ENCODE results near the gene SMAD4.
"Not testable (repeated sequence)": the region's sequence is repeated elsewhere in the genome, so short reads cannot be mapped to it uniquely, and the experiment has no call there.

The SMAD4 gene

DNA sequence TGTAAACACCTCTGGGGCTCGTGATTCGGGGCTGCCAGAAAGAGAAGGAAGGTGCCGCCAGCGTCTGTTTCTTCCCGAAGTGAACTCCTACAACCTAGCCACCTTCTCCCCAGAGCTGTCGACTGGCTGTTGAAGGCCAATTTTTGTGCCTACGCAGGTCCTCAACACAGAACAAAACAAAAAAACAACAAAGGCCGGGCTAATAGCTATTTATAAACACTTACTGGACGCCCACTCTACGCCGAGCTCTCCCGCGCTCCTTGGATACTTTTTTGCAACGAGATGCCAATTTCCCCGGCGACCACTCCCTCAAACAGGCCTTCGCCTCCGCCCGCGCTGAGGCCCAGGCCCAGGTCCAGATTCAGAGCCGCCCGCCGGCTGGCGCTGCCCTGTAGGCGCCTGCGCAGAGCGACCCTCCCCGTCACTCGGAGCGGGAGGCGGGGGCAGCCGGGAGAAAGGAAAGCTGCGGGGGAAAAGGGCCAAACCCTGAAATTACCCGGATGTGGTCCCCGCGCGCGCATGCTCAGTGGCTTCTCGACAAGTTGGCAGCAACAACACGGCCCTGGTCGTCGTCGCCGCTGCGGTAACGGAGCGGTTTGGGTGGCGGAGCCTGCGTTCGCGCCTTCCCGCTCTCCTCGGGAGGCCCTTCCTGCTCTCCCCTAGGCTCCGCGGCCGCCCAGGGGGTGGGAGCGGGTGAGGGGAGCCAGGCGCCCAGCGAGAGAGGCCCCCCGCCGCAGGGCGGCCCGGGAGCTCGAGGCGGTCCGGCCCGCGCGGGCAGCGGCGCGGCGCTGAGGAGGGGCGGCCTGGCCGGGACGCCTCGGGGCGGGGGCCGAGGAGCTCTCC is at the start of gene SMAD4:
Gene SMAD4 (plus strand): TSS at position 520 of the 843 bp plus-strand sequence. CDS start 16,834 bp downstream, outside the sequence.
- peak; percentile 96 for DNase-seq

DNA sequence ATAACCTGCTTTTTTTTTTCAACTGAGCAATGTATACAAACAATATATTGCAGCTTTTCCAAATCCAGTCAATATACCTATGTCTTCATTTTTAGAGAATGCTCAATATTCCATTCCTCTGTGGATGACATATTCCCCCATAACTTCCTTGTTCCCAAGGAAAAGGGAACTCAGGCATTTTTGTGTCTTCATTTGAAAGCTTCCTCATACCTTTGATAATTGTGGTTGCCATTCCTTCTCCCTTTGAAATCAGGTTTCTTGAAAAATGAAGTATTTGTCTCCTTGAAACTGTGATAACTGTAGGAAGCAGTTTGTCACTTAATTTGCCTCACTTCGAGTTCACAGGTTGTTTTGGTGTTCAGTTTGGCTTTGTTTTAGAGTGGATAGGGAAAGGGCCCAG is 48.6 kb upstream of the SMAD4 start:
- no peak for DNase-seq

DNA sequence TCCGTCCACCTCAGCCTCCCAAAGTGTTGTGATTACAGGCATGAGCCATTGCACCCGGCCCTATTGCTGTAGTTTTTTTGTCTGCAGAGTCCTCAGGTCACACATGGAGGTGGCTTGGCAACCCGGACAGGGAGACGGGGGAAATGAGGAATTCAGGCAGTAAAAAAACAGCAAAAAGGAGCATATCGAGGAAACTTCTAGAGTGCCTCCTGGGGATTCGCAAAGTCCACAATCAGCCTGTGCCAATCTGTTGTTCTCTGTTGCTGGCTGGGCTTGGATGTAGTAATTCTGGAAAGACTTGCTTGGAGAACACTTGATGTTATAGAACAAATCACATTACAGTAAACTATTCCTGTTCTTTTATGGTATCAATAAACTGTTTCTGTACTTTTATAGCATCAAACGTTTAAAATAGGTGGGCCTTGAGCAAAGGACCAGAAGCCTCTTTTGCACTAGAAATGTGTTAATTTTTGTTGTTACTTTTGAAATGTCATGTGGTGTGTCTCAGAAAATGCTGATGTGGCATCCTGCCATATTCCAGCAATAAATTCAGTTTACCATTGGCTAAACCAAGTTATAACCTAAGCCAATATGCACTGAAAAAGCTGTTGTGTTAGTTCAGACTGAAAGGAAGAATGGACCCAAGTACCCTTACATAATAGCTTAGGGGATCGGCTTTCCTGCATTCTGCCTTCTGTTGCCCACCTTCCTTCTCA is 47.8 kb upstream of the SMAD4 start:
- DNase-seq: no peak

DNA sequence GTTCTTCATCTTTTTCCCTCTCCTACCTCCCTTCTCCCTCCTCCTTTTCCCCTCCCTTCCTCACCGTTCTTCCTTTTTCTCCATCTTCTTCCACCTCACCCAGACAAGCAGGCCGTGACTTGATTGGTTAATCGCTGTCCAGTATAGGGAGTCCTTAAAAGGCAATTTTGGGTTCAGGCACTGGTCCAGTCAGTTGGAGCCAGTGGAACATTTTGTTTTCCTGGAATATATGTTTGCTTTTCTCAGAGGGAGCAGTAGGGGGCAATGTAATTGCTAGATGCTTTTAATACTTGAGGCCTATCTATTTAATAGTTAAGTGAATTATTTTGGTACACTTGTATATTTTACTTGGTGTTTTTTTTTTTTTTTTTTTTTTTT is 47.2 kb upstream of the SMAD4 start:
- peak; percentile 3 for DNase-seq

DNA sequence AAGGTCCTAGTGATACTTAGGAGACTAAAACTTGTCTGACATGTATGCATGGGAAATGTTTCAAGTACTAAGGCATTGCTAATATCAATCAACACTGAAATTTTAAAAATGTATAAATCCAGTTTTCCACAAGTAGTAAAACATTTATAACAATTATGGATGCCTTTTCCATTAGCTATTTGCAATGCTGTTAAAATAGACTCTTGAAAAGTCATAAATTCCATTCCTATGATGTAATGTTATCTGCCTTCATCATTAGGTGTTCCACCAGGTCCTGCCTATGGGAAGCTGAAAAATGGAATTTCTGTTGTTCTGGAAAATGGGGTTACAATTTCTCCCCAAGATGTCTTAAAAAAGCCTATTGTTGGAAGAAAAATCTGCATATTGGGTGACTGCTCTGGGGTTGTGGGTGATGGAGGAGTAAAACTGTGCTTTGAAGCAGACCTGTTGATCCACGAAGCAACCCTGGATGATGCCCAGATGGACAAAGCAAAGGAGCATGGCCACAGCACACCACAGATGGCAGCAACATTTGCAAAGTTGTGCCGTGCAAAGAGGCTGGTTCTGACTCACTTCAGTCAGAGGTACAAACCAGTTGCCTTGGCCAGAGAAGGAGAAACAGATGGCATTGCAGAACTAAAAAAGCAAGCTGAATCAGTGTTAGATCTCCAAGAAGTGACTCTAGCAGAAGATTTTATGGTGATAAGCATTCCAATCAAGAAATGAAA is 43.5 kb upstream of the SMAD4 start:
- no peak for DNase-seq

DNA sequence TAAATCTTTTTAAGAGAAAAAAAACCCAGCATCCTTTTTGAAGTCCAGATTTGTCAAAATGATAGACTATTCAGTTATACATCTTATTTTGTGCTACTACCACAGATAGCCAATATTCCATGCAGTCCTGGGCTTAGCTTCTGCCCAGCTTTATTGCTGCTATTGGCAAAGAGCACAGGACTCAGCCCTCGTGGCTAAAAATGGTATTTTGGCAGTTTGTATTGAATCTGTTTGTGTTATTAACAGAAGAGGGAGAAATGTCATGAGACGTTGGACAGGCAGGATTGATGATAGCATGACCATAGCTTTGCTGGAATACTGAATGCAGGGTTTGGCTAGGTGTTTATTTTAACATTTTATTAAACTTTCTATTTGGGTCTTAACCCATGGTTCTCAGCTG is 42.8 kb upstream of the SMAD4 start:
- DNase-seq: no peak

DNA sequence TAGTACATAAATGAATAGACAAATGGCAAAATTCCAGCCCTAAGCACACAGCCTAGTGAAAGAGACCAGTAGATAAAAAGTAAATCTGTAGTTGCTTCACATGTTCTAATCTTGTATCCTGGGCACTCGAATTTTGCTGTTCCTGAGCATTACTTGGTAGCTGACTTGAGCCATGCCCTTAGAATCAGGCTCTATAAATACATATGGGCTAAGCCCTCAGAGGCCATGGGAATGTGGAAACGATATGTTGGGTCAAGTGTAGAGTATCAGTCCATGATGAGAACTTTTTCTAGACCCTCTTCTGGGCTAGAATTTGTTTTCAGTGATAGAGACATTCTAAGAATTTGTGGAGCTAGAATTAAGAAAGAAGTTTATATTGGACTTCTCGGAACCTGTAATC is 40.3 kb upstream of the SMAD4 start:
- no peak for DNase-seq

DNA sequence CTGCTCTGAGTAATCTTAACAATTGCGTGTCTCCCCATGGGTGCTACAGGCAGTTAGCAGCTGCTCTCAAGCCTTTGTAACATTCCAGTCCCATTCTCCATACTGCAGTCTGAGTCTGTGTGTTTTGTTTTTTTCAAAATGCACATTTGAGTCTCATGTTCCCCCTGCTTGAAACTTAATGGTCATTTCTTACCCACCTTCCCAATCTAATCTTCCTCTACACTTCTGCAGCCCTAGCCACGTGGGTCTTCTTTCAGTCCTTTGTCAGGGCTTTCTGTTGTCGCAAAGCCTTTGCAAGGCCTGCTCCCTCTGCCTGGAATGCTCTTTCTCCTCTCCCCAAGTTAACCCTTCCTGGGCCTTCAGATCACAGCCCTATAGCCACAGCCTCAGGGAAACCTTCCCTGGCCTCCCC is 37.7 kb upstream of the SMAD4 start:
- no peak for DNase-seq

DNA sequence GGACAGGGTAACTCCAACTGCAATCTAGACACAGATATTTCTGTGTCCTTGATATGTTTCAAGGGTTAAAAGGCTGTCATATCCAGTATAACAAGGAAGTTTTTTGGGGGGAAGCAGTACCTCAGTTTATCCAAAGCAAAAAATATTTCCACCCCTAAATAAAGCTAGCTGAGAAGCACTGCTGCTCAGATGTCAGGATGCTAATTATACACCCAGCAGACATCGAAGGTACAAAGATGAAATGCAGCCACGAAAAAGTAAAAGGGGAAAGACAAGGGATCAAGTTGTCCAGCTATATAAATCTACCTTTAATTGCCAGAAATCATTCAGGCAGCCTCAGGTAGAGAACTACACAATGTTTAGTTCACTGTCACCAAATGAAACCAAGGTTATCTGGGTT is 36.0 kb upstream of the SMAD4 start:
- no peak for DNase-seq

DNA sequence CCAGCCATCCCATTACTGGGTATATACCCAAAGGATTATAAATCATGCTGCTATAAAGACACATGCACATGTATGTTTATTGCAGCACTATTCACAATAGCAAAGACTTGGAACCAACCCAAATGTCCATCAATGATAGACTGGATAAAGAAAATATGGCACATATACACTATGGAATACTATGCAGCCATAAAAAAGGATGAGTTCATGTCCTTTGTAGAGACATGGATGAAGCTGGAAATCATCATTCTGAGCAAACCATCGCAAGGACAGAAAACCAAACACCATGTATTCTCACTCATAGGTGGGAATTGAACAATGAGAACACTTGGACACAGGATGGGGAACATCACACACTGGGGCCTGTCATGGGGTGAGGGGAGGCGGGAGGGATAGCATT is 26.8 kb upstream of the SMAD4 start:
- not testable (repeated sequence) for DNase-seq

DNA sequence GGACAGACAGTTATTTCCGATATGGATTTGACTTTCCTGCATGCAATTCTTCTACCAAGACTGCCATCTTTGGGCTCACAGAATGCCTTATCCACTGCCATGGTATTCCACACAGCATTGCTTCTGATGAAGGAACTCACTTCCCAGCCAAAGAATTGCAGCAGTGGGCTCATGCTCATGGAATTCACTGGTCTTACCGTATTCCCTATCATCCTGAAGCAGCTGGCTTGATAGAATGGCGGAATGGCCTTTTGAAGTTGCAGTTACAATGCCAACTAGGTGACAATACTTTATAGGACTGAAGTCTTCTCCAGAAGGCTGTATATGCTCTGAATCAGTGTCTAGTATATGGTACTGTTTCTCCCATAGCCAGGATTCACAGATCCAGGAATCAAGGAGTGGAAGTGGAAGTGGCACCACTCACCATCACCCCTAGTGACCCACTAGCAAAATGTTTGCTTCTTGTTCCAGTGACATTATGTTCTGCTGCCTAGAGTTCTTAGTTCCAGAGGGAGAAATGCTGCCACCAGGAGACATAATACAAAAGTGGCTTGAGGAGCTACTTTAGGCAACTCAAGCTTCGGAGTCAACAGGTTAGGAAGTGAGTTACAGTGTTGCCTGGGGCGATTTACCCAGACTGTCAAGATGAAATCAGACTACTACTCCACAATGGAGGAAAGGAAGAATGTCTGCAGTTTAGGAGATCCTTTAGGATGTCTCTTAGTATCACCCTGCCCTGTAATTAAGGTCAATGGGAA is 23.8 kb upstream of the SMAD4 start:
- DNase-seq: no peak

DNA sequence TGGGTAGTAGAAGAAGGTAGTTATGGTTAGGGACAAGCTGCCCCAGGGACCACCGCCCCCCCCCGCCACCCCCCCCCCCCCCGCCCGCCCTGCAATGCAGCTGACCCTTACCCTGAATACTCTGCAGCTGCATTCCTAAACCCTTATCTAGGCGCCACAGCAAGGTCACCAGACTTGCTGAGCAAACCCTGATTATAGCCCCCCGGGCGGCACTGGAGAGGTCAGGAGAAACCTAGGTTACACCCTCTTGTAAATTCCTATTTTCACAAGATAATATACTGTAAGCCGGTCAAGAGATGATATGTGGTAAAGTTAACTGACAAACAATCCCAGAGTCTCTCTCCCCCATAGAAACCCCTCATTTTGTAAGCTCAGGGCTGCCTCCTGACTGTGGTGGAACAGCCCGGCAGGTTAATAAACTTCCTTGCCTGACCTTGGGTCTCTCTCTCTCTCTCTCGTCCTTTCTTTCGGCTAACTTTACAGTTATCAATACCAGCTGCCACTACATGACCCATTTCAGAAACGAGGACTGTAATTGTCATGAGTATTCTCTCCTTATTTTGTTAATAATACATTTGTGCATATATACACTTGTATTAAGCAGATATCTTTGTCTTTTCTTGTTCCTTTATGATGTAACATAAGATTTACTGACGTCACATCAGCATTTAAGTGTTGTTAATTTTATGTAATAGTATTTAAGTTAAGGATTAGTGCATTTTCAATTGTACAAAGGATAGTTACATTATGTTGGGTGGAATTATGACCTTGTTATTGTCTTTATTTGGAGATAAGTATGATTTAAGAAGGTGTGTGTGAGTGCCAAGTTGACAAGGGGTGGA is 22.8 kb upstream of the SMAD4 start:
- no peak for DNase-seq

DNA sequence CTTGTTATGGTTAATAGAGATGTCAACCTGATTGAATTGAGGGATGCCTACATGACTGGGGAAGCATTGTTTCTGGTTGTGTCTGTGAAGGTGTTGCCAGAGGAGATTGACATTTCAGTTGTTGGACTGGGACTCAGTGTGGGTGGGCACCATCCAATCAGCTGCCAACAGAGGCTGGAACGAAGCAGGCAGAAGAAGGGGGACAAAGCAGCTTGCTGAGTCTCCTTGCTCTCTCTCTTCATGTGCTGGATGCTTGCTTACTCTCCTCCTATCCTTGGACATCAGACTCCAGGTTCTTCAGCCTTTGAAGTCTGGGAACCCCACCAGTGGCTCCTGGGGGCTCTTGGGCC is 22.2 kb upstream of the SMAD4 start:
- no peak for DNase-seq

DNA sequence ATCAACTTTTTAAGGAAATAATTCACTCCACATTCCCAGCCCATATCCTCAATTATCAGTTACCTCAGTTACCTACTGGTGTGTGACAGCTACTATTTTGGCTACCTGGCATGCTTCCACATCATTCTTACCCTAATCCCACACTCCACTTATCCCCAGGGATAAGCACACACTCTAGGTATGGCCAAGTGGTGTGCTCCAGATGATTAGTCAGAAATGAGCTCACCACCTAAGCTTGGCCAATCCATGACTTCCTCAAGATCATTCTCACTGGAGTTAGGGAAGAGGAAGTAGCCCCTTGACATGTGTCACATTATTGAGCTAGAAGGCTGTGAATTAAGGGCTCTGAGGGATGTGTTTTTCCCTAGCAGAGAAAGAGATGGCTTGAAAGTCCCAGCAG is 20.9 kb upstream of the SMAD4 start:
- peak; percentile 88 for DNase-seq

DNA sequence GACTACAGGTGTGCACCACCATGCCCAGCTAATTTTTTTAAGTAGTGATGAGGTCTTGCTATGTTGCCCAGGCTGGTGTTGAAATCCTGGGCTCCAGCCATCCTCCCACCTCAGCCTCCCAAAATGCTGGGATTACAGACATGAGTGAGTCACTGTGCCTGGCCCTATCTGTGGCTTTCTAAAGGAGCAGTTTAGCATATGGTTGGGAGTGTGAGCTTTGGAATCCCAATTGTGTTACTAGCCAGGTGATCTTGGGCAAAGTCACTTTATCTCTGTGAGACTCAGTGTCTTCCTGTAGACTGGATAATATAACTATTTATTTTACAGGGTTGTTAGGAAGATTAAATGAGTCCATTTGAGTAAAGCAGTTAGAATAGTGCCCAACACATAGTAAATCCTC is 19.8 kb upstream of the SMAD4 start:
- no peak for DNase-seq

DNA sequence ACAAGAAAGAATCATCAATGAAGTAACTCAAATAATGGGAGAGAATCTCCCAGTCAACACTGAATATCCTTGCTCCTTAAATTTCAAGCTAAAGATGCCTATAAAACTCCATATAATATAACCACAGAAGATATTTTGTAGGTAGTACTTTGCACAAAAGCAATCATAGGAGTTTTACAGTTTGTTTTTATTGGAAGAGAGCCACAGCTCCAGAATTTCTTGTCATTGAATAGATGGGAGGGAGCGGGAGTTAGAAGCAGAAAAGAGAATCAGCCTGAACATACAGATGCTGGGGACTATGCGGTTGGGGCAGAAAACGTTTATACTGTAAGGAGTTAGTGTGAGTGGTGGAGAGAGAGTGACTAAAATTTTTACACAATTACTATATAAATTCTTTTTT is 18.3 kb upstream of the SMAD4 start:
- no peak for DNase-seq

DNA sequence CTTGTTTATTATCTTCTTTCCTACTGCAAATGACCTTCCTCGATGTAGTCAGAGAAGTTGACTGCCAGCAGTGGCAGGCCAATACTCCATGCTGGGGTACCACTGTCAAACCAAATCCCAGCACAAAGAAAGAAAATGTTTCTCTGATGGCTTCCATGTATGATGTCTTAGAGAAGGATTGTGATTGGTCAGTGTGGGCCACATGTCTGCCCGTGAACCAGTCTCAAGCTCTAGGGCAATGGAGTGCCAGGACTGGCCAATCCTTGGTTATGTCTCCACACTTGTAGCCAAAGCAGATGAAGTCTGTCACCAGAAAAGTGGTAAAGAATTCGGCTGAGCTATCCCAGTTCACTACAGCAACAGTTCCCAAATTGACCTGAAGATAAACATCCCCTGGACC is 17.6 kb upstream of the SMAD4 start:
- DNase-seq: no peak

DNA sequence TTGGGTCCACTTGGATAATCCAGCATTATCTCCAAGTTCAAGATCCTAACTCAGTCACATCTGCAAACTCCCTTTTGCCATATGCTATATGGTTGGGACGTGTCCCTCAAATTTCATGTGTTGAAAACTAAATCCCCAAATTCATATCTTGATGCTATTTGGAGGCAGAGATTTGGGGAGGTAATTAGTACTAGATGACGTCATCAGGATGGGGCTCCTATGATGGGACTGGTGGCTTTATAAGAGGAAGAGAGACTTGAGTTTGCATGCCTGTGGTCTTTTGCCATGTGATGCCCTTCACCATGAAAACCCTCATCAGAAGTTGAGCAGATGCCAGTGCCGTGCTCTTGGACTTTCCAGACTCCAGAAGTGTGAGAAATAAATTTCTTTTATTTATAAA is 16.8 kb upstream of the SMAD4 start:
- DNase-seq: no peak

DNA sequence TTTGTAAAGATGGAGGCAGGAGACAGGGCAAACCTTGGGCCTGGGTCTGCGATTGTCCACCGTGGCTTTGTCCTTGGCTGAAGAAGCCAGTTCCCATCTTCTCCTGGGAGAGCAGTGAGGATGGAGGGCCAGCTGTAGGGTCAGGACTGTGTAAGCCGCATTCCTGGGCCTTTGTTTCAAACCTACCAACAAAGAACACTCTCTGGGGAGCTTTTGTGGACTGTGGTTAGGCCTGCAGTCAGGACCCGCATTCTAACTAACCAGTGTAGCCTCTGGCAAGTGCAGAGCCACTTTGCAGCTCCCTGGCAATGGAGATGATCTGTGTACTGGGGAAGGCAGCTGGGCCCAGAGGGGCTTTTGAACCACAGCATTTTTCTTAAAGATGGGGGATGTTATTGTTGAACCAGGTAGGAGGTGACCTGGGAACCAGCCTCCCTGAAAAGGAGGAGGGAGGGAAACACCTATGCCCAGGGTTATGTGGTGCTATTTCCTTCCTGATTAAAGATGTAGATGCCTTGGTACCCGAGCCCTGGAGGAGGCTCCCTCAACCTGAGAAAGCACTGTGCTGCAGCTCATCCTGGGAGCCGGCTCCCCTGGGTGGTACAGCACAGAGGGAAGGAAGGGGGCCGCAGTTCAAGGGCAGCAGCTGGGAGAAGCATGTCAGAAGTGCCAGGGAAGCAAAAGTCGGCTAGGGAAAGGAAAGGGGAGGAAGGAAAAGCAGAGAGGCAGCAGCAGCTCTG is 12.7 kb upstream of the SMAD4 start:
- DNase-seq: no peak

DNA sequence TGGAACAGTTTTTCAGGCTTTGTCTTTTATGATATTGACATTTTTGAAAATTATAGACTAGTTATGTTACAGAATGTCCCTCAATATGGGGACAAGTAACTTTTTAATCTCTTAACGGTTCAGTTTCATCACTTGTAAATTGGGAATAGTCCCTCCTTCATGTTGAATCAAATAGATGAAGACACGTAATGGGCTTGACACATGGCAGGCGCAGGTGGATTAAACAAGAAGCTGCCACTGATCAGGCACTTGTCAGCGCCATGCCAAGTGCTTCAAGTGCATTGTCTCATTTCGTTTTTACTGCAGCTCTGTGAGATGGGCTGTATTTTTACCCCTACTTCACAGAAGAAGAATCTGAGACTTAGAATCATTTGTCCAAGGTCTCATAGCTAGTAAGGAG is 9.5 kb upstream of the SMAD4 start:
- DNase-seq: no peak

DNA sequence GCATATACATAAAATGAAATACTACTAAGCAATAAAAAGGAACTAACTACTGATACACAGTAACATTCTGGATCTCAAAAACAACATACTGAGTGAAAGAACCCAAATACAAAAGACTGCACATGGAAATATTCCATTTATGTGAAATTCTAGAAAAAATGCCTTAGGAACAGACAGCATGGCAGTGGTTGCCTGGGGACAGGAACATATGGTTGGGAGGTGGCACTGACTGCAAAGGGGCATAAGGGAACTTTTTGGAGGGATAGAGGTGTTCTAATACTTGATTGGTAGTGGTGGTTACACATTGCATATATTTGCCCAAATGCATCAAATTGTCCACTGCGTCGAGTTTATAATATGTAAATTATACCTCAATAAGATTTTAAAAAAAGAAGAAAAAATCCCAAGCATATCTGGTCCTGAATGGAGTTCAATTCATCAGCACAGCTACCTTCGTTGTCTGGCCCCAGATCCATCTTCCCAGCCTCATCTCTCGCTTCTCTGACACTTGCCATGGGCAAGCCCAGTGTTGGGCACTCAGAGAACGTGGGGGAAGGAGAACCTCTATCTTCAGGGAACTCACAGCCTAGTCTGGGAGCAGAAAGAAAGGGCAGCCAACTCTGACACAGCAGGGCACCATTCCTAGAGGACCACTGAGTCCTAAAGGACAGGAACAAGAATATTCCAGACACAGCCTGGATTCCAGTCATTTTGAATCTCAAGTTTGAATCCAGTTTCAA is 8.6 kb upstream of the SMAD4 start:
- no peak for DNase-seq
